H1 (cell line): ENCODE measurements around the gene DCXR. TPM values are rescaled to one million over a fixed set of nuclear protein-coding genes. Genes with fewer than 3 reads are reported as not detected.

Experiments
- EP300 ChIP-seq, 2 experiments: IDR thresholded peaks; 1 replicate in 1 of 2; 2 replicates in 1 of 2; pipeline ENCODE4 v1.6.1; 2011 to 2012; ENCODE audit warnings: low read depth in 2 of 2, low read length in 2 of 2, mild to moderate bottlenecking in 2 of 2, borderline replicate concordance in 1 of 2, inconsistent platforms in 1 of 2, moderate library complexity in 1 of 2
- RNF2 ChIP-seq: fragments of 200-900, 300-1000 bp; sonication (generic); IDR thresholded peaks from 2 replicates; pipeline ENCODE4 v1.7.1; 2016; ENCODE audit warnings: borderline replicate concordance, low read depth, mild to moderate bottlenecking, antibody characterized with exemption, low read length; ENCODE audit not compliant: poor library complexity, severe bottlenecking; ENCODE audit errors: missing control alignments
- polyA plus RNA-seq, 7 experiments: library from polyadenylated mRNA; depleted of rRNA in 3 of 7; stranded (reverse) in 5 of 7; unstranded in 2 of 7; fragments of >200 nt in 5 of 7; fragments of 200-250 nt in 2 of 7; gene quantifications; 1 replicate in 5 of 7; 2 replicates in 1 of 7; 4 replicates in 1 of 7; pipeline versions ENCODE4 v1.2.1 to v1.2.3, GENCODE V29; 2011 to 2013; ENCODE audit warnings: missing spikeins in 2 of 7, mixed read lengths in 2 of 7
- total RNA-seq: library from RNA; stranded (reverse); fragmentation: NEBNext Ultra II Directional; extraction: Animal tissue kit (Norgen Biotek cat#: 25700); gene quantifications from 2 replicates; pipeline ENCODE4 v1.2.1, GENCODE V29; 2021

The DCXR gene
- total and polyA plus RNA-seq, 2 of the 8 experiments (the other 6 are each of a cell fraction or from before 2014, with no cell fraction given): 96.3 to 212 TPM

GRCh38 chr17:82080048-82080788 is 42.7 kb upstream of the DCXR start (continued):
- no peak for TF ChIP-seq EP300 (IDR thresholded peaks at IDR 0.05; ENCODE audit: borderline replicate concordance in 1 of 2, low read depth in 2 of 2, low read length in 2 of 2)
- TF ChIP-seq RNF2: no peak
